Panc1 (cell line): ENCODE data around the gene PLA2G1B. TPM values are rescaled to one million over a fixed set of nuclear protein-coding genes. Genes with fewer than 3 reads are reported as not detected.

Source experiments
- ATAC-seq: fragments of 200-7000 bp; cut with Tn5 transposase; 2 replicates; pipeline ENCODE4 v1.9.1; 2020; ENCODE audit warnings: mild to moderate bottlenecking, moderate library complexity
- BruUV-seq: library from RNA; stranded (reverse); fragments of 400-500 nt; replicated peaks from 2 replicates; lab custom pipeline; 2021; lab: Mats Ljungman, UMichigan
- CTCF ChIA-PET: fragments of 300-600 bp; sonication (Branson Sonifier 250); formaldehyde crosslinking; loops from one replicate; lab custom pipeline; 2022; ENCODE audit warnings: antibody characterized with exemption; lab: Charles Lee
- POLR2A ChIA-PET: fragments of 300-600 bp; sonication (Branson Sonifier 250); formaldehyde crosslinking; loops from one replicate; lab custom pipeline; 2022; ENCODE audit warnings: antibody characterized with exemption; lab: Charles Lee
- DNase-seq: peaks from one replicate; pipeline ENCODE4 v3.0.0-alpha.2; 2010; ENCODE audit warnings: low read depth, low spot score
- H3K27ac ChIP-seq: 2 replicates; pipeline ENCODE4 v1.5.1; 2011; ENCODE audit warnings: mild to moderate bottlenecking, low read length, inconsistent platforms
- H3K27me3 ChIP-seq: fragments of 200-500 bp; sonication (Bioruptor generic); 2 replicates; pipeline ENCODE4 v1.6.0; 2014; ENCODE audit warnings: low read length, inconsistent platforms; ENCODE audit not compliant: control insufficient read depth, insufficient read depth
- H3K36me3 ChIP-seq: fragments of 200-500 bp; sonication (Bioruptor generic); 2 replicates; pipeline ENCODE4 v1.5.1; 2014; ENCODE audit warnings: inconsistent platforms, mild to moderate bottlenecking, low read length, moderate library complexity; ENCODE audit not compliant: control insufficient read depth, insufficient read depth
- H3K4me1 ChIP-seq: 2 replicates; pipeline ENCODE4 v1.5.1; 2011; ENCODE audit warnings: inconsistent platforms, mild to moderate bottlenecking, low read length, moderate library complexity; ENCODE audit not compliant: control insufficient read depth, insufficient read depth
- H3K4me3 ChIP-seq, 2 experiments: 2 replicates each; pipeline ENCODE4 v1.5.1; 2011 to 2012; ENCODE audit warnings: low read depth in 2 of 2, low read length in 2 of 2, mild to moderate bottlenecking in 2 of 2, inconsistent platforms in 1 of 2, moderate library complexity in 1 of 2
- H3K9me3 ChIP-seq: fragments of 200-500 bp; sonication (Bioruptor generic); 2 replicates; pipeline ENCODE4 v1.5.1; 2014; ENCODE audit warnings: low read depth, mild to moderate bottlenecking, inconsistent platforms, low read length, moderate library complexity; ENCODE audit not compliant: control insufficient read depth, insufficient read depth
- CTCF ChIP-seq: fragments of 450-650 bp; IDR thresholded peaks from 2 replicates; pipeline ENCODE4 v1.5.1; 2017; ENCODE audit warnings: mild to moderate bottlenecking
- POLR2AphosphoS5 ChIP-seq: IDR thresholded peaks from 2 replicates; pipeline ENCODE4 v1.6.1; 2012; ENCODE audit warnings: mild to moderate bottlenecking, low read depth, low read length, moderate library complexity
- REST ChIP-seq, 2 experiments: IDR thresholded peaks; 2 replicates each; pipeline ENCODE4 v1.6.1; 2011 to 2012; ENCODE audit warnings: low read depth in 2 of 2, control low read depth in 1 of 2, low read length in 1 of 2, mild to moderate bottlenecking in 1 of 2, moderate library complexity in 1 of 2; ENCODE audit not compliant: insufficient read depth in 1 of 2
- SIN3A ChIP-seq: IDR thresholded peaks from 2 replicates; pipeline ENCODE4 v1.6.1; 2012; ENCODE audit warnings: low read depth, mild to moderate bottlenecking, low read length, moderate library complexity, borderline replicate concordance; ENCODE audit not compliant: insufficient read depth
- TCF7L2 ChIP-seq: IDR thresholded peaks from 2 replicates; pipeline ENCODE4 v1.6.1; 2011; ENCODE audit warnings: mild to moderate bottlenecking, low read depth, low read length, inconsistent platforms
- in situ Hi-C: cut with HindIII; loops from 2 replicates; pipeline ENCODE4 v1.10.0; 2016; ENCODE audit warnings: low sequenced_read_pairs, low pct_unique_long_range_greater_than_20kb
- intact Hi-C: fragments of 100-400 bp; cut with micrococcal nuclease; formaldehyde crosslinking; loops from one replicate; pipeline ENCODE4 v1.10.0; 2022; ENCODE audit not compliant: unreplicated experiment
- total RNA-seq: library from RNA; stranded (reverse); gene quantifications from one replicate; pipeline ENCODE4 v1.2.1, GENCODE V29; 2021; ENCODE audit not compliant: unreplicated experiment

PLA2G1B gene
- total RNA-seq, 1 experiment from 2014 or later, result 0.69 TPM

DNA sequence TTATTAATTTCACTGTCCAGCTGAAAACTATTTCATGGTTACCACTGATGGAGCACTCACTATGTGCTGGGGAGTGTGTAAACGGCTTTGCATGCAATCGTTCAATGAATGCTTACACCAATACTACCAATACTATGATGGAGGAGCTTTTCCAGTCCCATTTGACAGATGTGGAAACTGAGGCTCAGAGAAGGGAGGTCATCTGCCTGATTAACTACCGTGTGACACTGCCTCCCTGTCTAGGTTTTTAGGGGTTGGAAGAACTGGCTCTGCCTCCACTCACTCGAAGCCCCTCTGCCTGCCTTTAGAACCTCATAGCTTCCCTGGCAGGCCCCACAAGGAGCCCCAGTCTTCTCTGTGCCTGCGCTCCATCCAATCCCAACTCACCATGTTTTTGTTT, 29.5 kb upstream of the PLA2G1B start:
- CTCF ChIA-PET, result interaction anchor here (0.6 to 1.1 kb wide), 5 partner anchors 10 to 92 kb away, joined by 3 to 8 read pairs (median 7); no protein-coding TSS in a partner anchor
- H3K36me3 ChIP-seq, result no peaks in the 10 kb centered on the region
- intact Hi-C loops, result no loop called here
- 0 out of 2 replicates have a peak, but pooled peaks cover 3% of the 10 kb centered on the region for H3K4me1 ChIP-seq
- H3K27me3 ChIP-seq, result no peaks in the 10 kb centered on the region
- in situ Hi-C loops, result no loop called here
- no peak for TF ChIP-seq TCF7L2
- TF ChIP-seq CTCF, result no peak
- TF ChIP-seq POLR2AphosphoS5, result no peak
- TF ChIP-seq SIN3A, result no peak
- no peak for TF ChIP-seq REST (IDR thresholded peaks at IDR 0.05; ENCODE audit: insufficient read depth in 1 of 2, low read depth in 2 of 2, low read length in 1 of 2)
- POLR2A ChIA-PET, result no interaction called here
- DNase-seq (no peak), ATAC-seq (peak; percentile 10; the same call in 1 of the 2 replicates)
- H3K9me3 ChIP-seq, result no peaks in the 10 kb centered on the region
- H3K4me3 ChIP-seq, result peak overlapping the region; percentile 20 to 48; a peak in 3 of 4 replicates
- H3K27ac ChIP-seq, result 0 out of 2 replicates have a peak overlapping the region, but pooled peaks have one; percentile 20
- no TSS peak for BruUV-seq

- Histone ChIP-seq H3K36me3 (no peaks in the 10 kb centered on the region), H3K4me1 (0 out of 2 replicates have a peak, but pooled peaks cover 3% of the 10 kb centered on the region), H3K27me3 (no peaks in the 10 kb centered on the region), H3K9me3 (no peaks in the 10 kb centered on the region), H3K27ac (0 out of 2 replicates have a peak overlapping the region, but pooled peaks have one; percentile 20), H3K4me3 (peak overlapping the region; percentile 20 to 48)
- CTCF ChIA-PET, result interaction anchor here (0.6 to 1.1 kb wide), 4 partner anchors 10 to 74 kb away, joined by 3 to 8 read pairs (median 7); no protein-coding TSS in a partner anchor
- POLR2A ChIA-PET, result no interaction called here
- peak; percentile 95 for ATAC-seq
- DNase-seq, result peak; percentile 56
- BruUV-seq, result no TSS peak
- in situ Hi-C loops, result no loop called here
- intact Hi-C loops, result loop anchor here (1.0 kb wide), 1 partner anchor 74 kb away; no protein-coding TSS in a partner anchor
- TF ChIP-seq REST (IDR thresholded peaks at IDR 0.05; ENCODE audit: insufficient read depth in 1 of 2, low read depth in 2 of 2, low read length in 1 of 2) (no peak), CTCF (peak; percentile 94)
Observed at GRCh38 chr12:120356567-120357030, 29.0 kb upstream of the PLA2G1B start.
